ENCODE data around the gene LRRC25.
"Not testable (repeated sequence)": the region's sequence is repeated elsewhere in the genome, so short reads cannot be mapped to it uniquely, and the experiment has no call there.

LRRC25 gene

GRCh38 chr19:18373892-18374629 is 23.4 kb downstream of the LRRC25 start:
- DNase-seq: no peak

- DNase-seq: no peak
Measured at GRCh38 chr19:18373407-18373891, 24.0 kb downstream of the LRRC25 start.

- no peak for DNase-seq
Measured at GRCh38 chr19:18368504-18369222, 28.8 kb downstream of the LRRC25 start.

- DNase-seq: no peak
Measured at GRCh38 chr19:18366021-18366435, 31.4 kb downstream of the LRRC25 start.

GRCh38 chr19:18364826-18365528 is 32.4 kb downstream of the LRRC25 start:
- no peak for DNase-seq

GRCh38 chr19:18364277-18364825 is 33.1 kb downstream of the LRRC25 start:
- DNase-seq: not testable (repeated sequence)

- DNase-seq: no peak
Measured at GRCh38 chr19:18363787-18364186, 33.6 kb downstream of the LRRC25 start.

GRCh38 chr19:18362934-18363542 is 34.4 kb downstream of the LRRC25 start:
- DNase-seq: no peak

GRCh38 chr19:18361646-18362045 is 35.8 kb downstream of the LRRC25 start:
- no peak for DNase-seq

- DNase-seq: no peak
Measured at GRCh38 chr19:18357041-18357440, 40.4 kb downstream of the LRRC25 start.

- DNase-seq: not testable (repeated sequence)
Measured at GRCh38 chr19:18354743-18355142, 42.7 kb downstream of the LRRC25 start.

GRCh38 chr19:18353378-18354005 is 43.9 kb downstream of the LRRC25 start:
- DNase-seq: no peak

GRCh38 chr19:18351544-18351943 is 45.9 kb downstream of the LRRC25 start:
- DNase-seq: no peak

GRCh38 chr19:18350490-18350889 is 46.9 kb downstream of the LRRC25 start:
- DNase-seq: no peak

- DNase-seq: no peak
Measured at GRCh38 chr19:18349524-18350128, 47.8 kb downstream of the LRRC25 start.

- not testable (repeated sequence) for DNase-seq
Measured at GRCh38 chr19:18348818-18349339, 48.5 kb downstream of the LRRC25 start.

- no peak for DNase-seq
Measured at GRCh38 chr19:18348171-18348570, 49.3 kb downstream of the LRRC25 start.

GRCh38 chr19:18346091-18346490 is 51.3 kb downstream of the LRRC25 start:
- DNase-seq: no peak

- DNase-seq: no peak
Measured at GRCh38 chr19:18345296-18345695, 52.1 kb downstream of the LRRC25 start.

GRCh38 chr19:18344582-18344950 is 52.9 kb downstream of the LRRC25 start:
- no peak for DNase-seq

GRCh38 chr19:18342090-18342632 is 55.3 kb downstream of the LRRC25 start:
- DNase-seq: no peak

Measured in NCI-H1092 (cell line).